ENCODE results near the gene GDAP1L1. TPM values are rescaled to one million over a fixed set of nuclear protein-coding genes. Genes with fewer than 3 reads are reported as not detected.
"Not testable (repeated sequence)": the region's sequence is repeated elsewhere in the genome, so short reads cannot be mapped to it uniquely, and the experiment has no call there.

Gene GDAP1L1
- total RNA-seq, 1 experiment from 2014 or later = not detected

GRCh38 chr20:44291754-44292153 lies 44.6 kb downstream of the GDAP1L1 start:
- no peaks in the 10 kb centered on the region; the same call in 1 of the 2 replicates for H4K20me1 ChIP-seq (ENCODE audit: insufficient read depth)
- ChIA-PET POLR2A (ENCODE audit: unreplicated experiment) (interaction anchor here (0.6 kb wide), 1 partner anchor 42 kb away, joined by 3 read pairs; no protein-coding TSS in a partner anchor), CTCF (interaction anchor here (0.6 kb wide), 1 partner anchor 509 kb away, joined by 4 read pairs; no protein-coding TSS in a partner anchor)
- no peaks in the 10 kb centered on the region for H3K79me2 ChIP-seq (ENCODE audit: low read depth)
- no peaks in the 10 kb centered on the region for H3K9me2 ChIP-seq (ENCODE audit: insufficient read depth)
- no peaks in the 10 kb centered on the region for H3K27me3 ChIP-seq (ENCODE audit: insufficient read depth, low read depth)
- H2AFZ ChIP-seq = no peak overlapping the region
- H3F3A ChIP-seq (ENCODE audit: insufficient read depth, low read depth) = no peaks in the 10 kb centered on the region
- no peak overlapping the region for H3K4me2 ChIP-seq
- TF ChIP-seq EZH2 (IDR thresholded peaks at IDR 0.05; ENCODE audit: low read depth) = no peak
- TF ChIP-seq, protein P1, sequence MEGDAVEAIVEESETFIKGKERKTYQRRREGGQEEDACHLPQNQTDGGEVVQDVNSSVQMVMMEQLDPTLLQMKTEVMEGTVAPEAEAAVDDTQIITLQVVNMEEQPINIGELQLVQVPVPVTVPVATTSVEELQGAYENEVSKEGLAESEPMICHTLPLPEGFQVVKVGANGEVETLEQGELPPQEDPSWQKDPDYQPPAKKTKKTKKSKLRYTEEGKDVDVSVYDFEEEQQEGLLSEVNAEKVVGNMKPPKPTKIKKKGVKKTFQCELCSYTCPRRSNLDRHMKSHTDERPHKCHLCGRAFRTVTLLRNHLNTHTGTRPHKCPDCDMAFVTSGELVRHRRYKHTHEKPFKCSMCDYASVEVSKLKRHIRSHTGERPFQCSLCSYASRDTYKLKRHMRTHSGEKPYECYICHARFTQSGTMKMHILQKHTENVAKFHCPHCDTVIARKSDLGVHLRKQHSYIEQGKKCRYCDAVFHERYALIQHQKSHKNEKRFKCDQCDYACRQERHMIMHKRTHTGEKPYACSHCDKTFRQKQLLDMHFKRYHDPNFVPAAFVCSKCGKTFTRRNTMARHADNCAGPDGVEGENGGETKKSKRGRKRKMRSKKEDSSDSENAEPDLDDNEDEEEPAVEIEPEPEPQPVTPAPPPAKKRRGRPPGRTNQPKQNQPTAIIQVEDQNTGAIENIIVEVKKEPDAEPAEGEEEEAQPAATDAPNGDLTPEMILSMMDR (conservative IDR thresholded peaks at IDR 0.05) = no peak
- no peaks in the 10 kb centered on the region for H3K36me3 ChIP-seq (ENCODE audit: low read depth)
- DNase-seq = no peak
- intact Hi-C loops (cut with micrococcal nuclease; ENCODE audit: unreplicated experiment) = no loop called here
- no TSS peak for BruUV-seq (replicated peaks)
- no peaks in the 10 kb centered on the region for H3K4me1 ChIP-seq (replicated peaks; ENCODE audit: insufficient read depth)
- H3K27ac ChIP-seq = no peak overlapping the region
- no peaks in the 10 kb centered on the region for H3K9me3 ChIP-seq (ENCODE audit: insufficient read depth, low read depth)
- no peak overlapping the region for H3K4me3 ChIP-seq

- no TSS peak for BruUV-seq (replicated peaks)
- Histone ChIP-seq H4K20me1 (ENCODE audit: insufficient read depth) (no peaks in the 10 kb centered on the region; the same call in 1 of the 2 replicates), H3K9me3 (ENCODE audit: insufficient read depth, low read depth) (no peaks in the 10 kb centered on the region), H3K9me2 (ENCODE audit: insufficient read depth) (no peaks in the 10 kb centered on the region), H3K27me3 (ENCODE audit: insufficient read depth, low read depth) (no peaks in the 10 kb centered on the region), H2AFZ (no peak overlapping the region), H3K36me3 (ENCODE audit: low read depth) (no peaks in the 10 kb centered on the region), H3K4me1 (replicated peaks; ENCODE audit: insufficient read depth) (no peaks in the 10 kb centered on the region), H3K79me2 (ENCODE audit: low read depth) (no peaks in the 10 kb centered on the region), H3K4me3 (no peak overlapping the region), H3F3A (ENCODE audit: insufficient read depth, low read depth) (no peaks in the 10 kb centered on the region), H3K27ac (no peak overlapping the region), H3K4me2 (no peak overlapping the region)
- ChIA-PET CTCF (no interaction called here), POLR2A (ENCODE audit: unreplicated experiment) (interaction anchor here (0.7 kb wide), 1 partner anchor 18 kb away, joined by 4 read pairs; no protein-coding TSS in a partner anchor)
- no peak for TF ChIP-seq EZH2 (IDR thresholded peaks at IDR 0.05; ENCODE audit: low read depth)
- TF ChIP-seq, protein P1 (conservative IDR thresholded peaks at IDR 0.05) = no peak
- intact Hi-C loops (cut with micrococcal nuclease; ENCODE audit: unreplicated experiment) = no loop called here
- DNase-seq = no peak
These were observed 48.9 kb downstream of the GDAP1L1 start for GRCh38 chr20:44296011-44296410.

- H3K9me3 ChIP-seq (ENCODE audit: insufficient read depth, low read depth) = no peaks in the 10 kb centered on the region
- no peak overlapping the region for H3K4me2 ChIP-seq
- no peak overlapping the region for H3K27ac ChIP-seq
- H3K9me2 ChIP-seq (ENCODE audit: insufficient read depth) = no peaks in the 10 kb centered on the region
- H3K4me3 ChIP-seq = no peak overlapping the region
- CTCF ChIA-PET = no interaction called here
- TF ChIP-seq, protein P1 (conservative IDR thresholded peaks at IDR 0.05) = no peak
- TF ChIP-seq EZH2 (IDR thresholded peaks at IDR 0.05; ENCODE audit: low read depth) = no peak
- H4K20me1 ChIP-seq (ENCODE audit: insufficient read depth) = no peaks in the 10 kb centered on the region; the same call in 1 of the 2 replicates
- no peak for DNase-seq
- no peaks in the 10 kb centered on the region for H3K4me1 ChIP-seq (replicated peaks; ENCODE audit: insufficient read depth)
- intact Hi-C loops (cut with micrococcal nuclease; ENCODE audit: unreplicated experiment) = no loop called here
- no peak overlapping the region for H2AFZ ChIP-seq
- no peaks in the 10 kb centered on the region for H3K36me3 ChIP-seq (ENCODE audit: low read depth)
- no peaks in the 10 kb centered on the region for H3K79me2 ChIP-seq (ENCODE audit: low read depth)
- POLR2A ChIA-PET (ENCODE audit: unreplicated experiment) = no interaction called here
- no TSS peak for BruUV-seq (replicated peaks)
- H3K27me3 ChIP-seq (ENCODE audit: insufficient read depth, low read depth) = no peaks in the 10 kb centered on the region
- no peaks in the 10 kb centered on the region for H3F3A ChIP-seq (ENCODE audit: insufficient read depth, low read depth)
These were observed 50.6 kb downstream of the GDAP1L1 start for GRCh38 chr20:44297721-44298120.

- H2AFZ ChIP-seq; POLR2A ChIA-PET (ENCODE audit: unreplicated experiment); H3K27me3 ChIP-seq (ENCODE audit: insufficient read depth, low read depth); BruUV-seq (replicated peaks); H3K9me3 ChIP-seq (ENCODE audit: insufficient read depth, low read depth); H3K36me3 ChIP-seq (ENCODE audit: low read depth); intact Hi-C loops (cut with micrococcal nuclease; ENCODE audit: unreplicated experiment); H3K27ac ChIP-seq; DNase-seq; H3K4me3 ChIP-seq; H3F3A ChIP-seq (ENCODE audit: insufficient read depth, low read depth); H4K20me1 ChIP-seq (ENCODE audit: insufficient read depth); H3K4me1 ChIP-seq (replicated peaks; ENCODE audit: insufficient read depth); H3K4me2 ChIP-seq; H3K79me2 ChIP-seq (ENCODE audit: low read depth); CTCF ChIA-PET; H3K9me2 ChIP-seq (ENCODE audit: insufficient read depth): not testable (repeated sequence)
These were observed 52.0 kb downstream of the GDAP1L1 start for GRCh38 chr20:44299011-44299535.
